Coronary artery (tissue), 2 donors: ENCODE measurements around the gene C1orf52.

ENCODE experiments used
- DNase-seq: peaks from one replicate; pipeline ENCODE4 v3.0.0-alpha.2; 2017; ENCODE audit warnings: low spot score
- H3K27ac ChIP-seq, 2 donors: fragments of 200-600 bp; sonication (generic); one replicate each; pipeline ENCODE4 v1.5.1; 2016 to 2019
- H3K4me3 ChIP-seq: fragments of 200-600 bp; sonication (generic); 2 replicates; pipeline ENCODE4 v1.5.1; 2016; ENCODE audit warnings: mild to moderate bottlenecking, moderate library complexity
- CTCF ChIP-seq: fragments of 200-600 bp; sonication (generic); IDR thresholded peaks from one replicate; pipeline ENCODE4 v1.5.1; 2019; ENCODE audit warnings: antibody characterized with exemption

The C1orf52 gene

GRCh38 chr1:85278853-85279314 is 19.4 kb upstream of the C1orf52 start:
- DNase-seq: no peak
- no peak for TF ChIP-seq CTCF
- Histone ChIP-seq H3K4me3 (peak overlapping the region; percentile 31), H3K27ac (peak overlapping the region; percentile 33 to 79)

GRCh38 chr1:85277802-85278201 is 18.3 kb upstream of the C1orf52 start:
- Histone ChIP-seq H3K27ac (no peak overlapping the region), H3K4me3 (no peak overlapping the region)
- no peak for TF ChIP-seq CTCF
- no peak for DNase-seq

GRCh38 chr1:85276978-85277639 is 17.6 kb upstream of the C1orf52 start:
- Histone ChIP-seq H3K27ac (peak overlapping the region; percentile 93 to 96), H3K4me3 (peak overlapping the region; percentile 83)
- TF ChIP-seq CTCF: no peak
- no peak for DNase-seq

- peak within 1 kb of the TSS; percentile 83 for H3K4me3 ChIP-seq
- peak; percentile 100 for DNase-seq
- no peak for TF ChIP-seq CTCF
- H3K27ac ChIP-seq: peak within 1 kb of the TSS; percentile 93 to 96
Observed at GRCh38 chr1:85276215-85276977, 16.9 kb upstream of the C1orf52 start, which contains the start of gene BCL10. TSS of gene BCL10 (minus strand) at chr1:85276632. CDS start at chr1:85276352, 280 bp downstream.

GRCh38 chr1:85275701-85276214 is 16.3 kb upstream of the C1orf52 start:
- no peak for DNase-seq

GRCh38 chr1:85274969-85275453 is 15.5 kb upstream of the C1orf52 start:
- TF ChIP-seq CTCF: no peak
- peak overlapping the region in 1 of 2 donors; percentile 93 for H3K27ac ChIP-seq
- peak overlapping the region; percentile 83 for H3K4me3 ChIP-seq
- no peak for DNase-seq

More at GRCh38 chr1:85275701-85276214, 16.3 kb upstream of the C1orf52 start:
- H3K4me3 ChIP-seq: peak overlapping the region; percentile 83
- TF ChIP-seq CTCF: no peak
- peak overlapping the region; percentile 93 to 96 for H3K27ac ChIP-seq
